ENCODE results near the gene SATB2. TPM values are rescaled to one million over a fixed set of nuclear protein-coding genes. Genes with fewer than 3 reads are reported as not detected.

Gene SATB2
- total RNA-seq, 2 donors from 2014 or later: 133 to 178 TPM

GRCh38 chr2:199220920-199221319 is 236.8 kb downstream of the SATB2 start:
- DNase-seq: no peak
- Histone ChIP-seq H3K4me1 (no peaks in the 10 kb centered on the region), H3K36me3 (no peaks in the 10 kb centered on the region), H3K27me3 (no peaks in the 10 kb centered on the region), H3K27ac (no peak overlapping the region), H3K9me3 (no peaks in the 10 kb centered on the region), H3K9ac (ENCODE audit: low read depth in 2 of 2, low read length in 2 of 2) (no peak overlapping the region), H3K4me3 (no peak overlapping the region)
- intact Hi-C loops (cut with DNase I): no loop called here
- no peak for TF ChIP-seq CTCF (IDR thresholded peaks at IDR 0.05)

- Histone ChIP-seq H3K4me1 (no peaks in the 10 kb centered on the region), H3K9me3 (no peaks in the 10 kb centered on the region), H3K9ac (ENCODE audit: low read depth in 2 of 2, low read length in 2 of 2) (no peak overlapping the region), H3K27me3 (no peaks in the 10 kb centered on the region), H3K27ac (no peak overlapping the region), H3K4me3 (no peak overlapping the region), H3K36me3 (no peaks in the 10 kb centered on the region)
- intact Hi-C loops (cut with DNase I): no loop called here
- DNase-seq: no peak
- TF ChIP-seq CTCF (IDR thresholded peaks at IDR 0.05): no peak
Measured at GRCh38 chr2:199219551-199219950, 238.2 kb downstream of the SATB2 start.
